Mesodermal cell (in vitro differentiated cells): ENCODE data around the gene GALNT14.

Source experiments
- H3K27ac ChIP-seq: 2 replicates; pipeline ENCODE4 v1.7.0; 2013; ENCODE audit warnings: mild to moderate bottlenecking, low read depth, low read length, moderate library complexity; ENCODE audit not compliant: severe bottlenecking
- H3K36me3 ChIP-seq: 2 replicates; pipeline ENCODE4 v1.7.1; 2013; ENCODE audit warnings: mild to moderate bottlenecking, low read length, moderate library complexity; ENCODE audit not compliant: control insufficient read depth, insufficient read depth
- H3K4me1 ChIP-seq: one replicate; pipeline ENCODE4 v1.7.1; 2013; ENCODE audit warnings: mild to moderate bottlenecking, low read length; ENCODE audit not compliant: insufficient read depth, control insufficient read depth, poor library complexity, severe bottlenecking
- H3K4me3 ChIP-seq: 2 replicates; pipeline ENCODE4 v1.7.0; 2013; ENCODE audit warnings: low read length, control low read depth, mild to moderate bottlenecking; ENCODE audit not compliant: insufficient read depth, poor library complexity, severe bottlenecking; ENCODE audit errors: extremely low read depth
- H3K9me3 ChIP-seq: 2 replicates; pipeline ENCODE4 v1.7.1; 2013; ENCODE audit warnings: mild to moderate bottlenecking, low read length, moderate library complexity; ENCODE audit not compliant: control insufficient read depth
- WGBS, 2 experiments: methylation state at CpG; one replicate each; pipeline ENCODE4 v1.1.5; 2013; ENCODE audit warnings: missing lambda C conversion rate in 2 of 2; ENCODE audit not compliant: insufficient coverage in 2 of 2; 5-methylcytosine and 5-hydroxymethylcytosine counted together

GALNT14 gene

GRCh38 chr2:31054842-31055388 lies 83.3 kb downstream of the GALNT14 start:
- H3K36me3 ChIP-seq: no peaks in the 10 kb centered on the region
- H3K4me3 ChIP-seq: no peak overlapping the region
- H3K4me1 ChIP-seq: no peaks in the 10 kb centered on the region
- WGBS, 2 experiments: 91 to 92% methylated on average over 5 to 7 of the region's 7 CpGs
- no peaks in the 10 kb centered on the region for H3K9me3 ChIP-seq
- no peak overlapping the region for H3K27ac ChIP-seq

- no peak overlapping the region for H3K4me3 ChIP-seq
- H3K36me3 ChIP-seq: no peaks in the 10 kb centered on the region
- H3K4me1 ChIP-seq: no peaks in the 10 kb centered on the region
- 84 to 87% methylated on average over 5 to 6 of the region's 6 CpGs for WGBS, 2 experiments
- no peak overlapping the region for H3K27ac ChIP-seq
- no peaks in the 10 kb centered on the region for H3K9me3 ChIP-seq
Observed at GRCh38 chr2:31053929-31054782, 84.1 kb downstream of the GALNT14 start.

DNA sequence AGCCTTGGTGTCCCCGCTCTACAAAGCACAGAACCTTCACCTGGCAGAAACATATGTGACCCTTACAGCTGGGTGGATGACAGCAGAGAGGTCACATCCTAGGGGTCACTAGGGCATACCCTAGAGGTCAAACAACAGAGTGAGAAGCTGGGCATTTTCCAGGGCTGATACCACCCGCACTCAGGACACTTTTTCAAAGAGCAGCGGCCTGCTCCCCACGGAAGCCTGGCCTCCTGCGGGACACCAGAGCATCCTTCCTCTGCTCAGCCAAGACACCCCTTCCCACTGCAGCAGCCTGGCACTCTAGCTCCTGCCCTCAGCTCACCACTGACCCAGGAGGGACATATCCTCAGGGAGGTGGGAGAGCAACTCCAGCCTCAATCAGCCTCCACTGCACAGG lies 86.0 kb downstream of the GALNT14 start:
- Histone ChIP-seq H3K9me3 (no peaks in the 10 kb centered on the region), H3K4me1 (no peaks in the 10 kb centered on the region), H3K36me3 (no peaks in the 10 kb centered on the region), H3K4me3 (no peak overlapping the region), H3K27ac (no peak overlapping the region)
- 94% methylated on average over 2 to 5 of the region's 5 CpGs for WGBS, 2 experiments

- no peak overlapping the region for H3K4me3 ChIP-seq
- H3K9me3 ChIP-seq: no peaks in the 10 kb centered on the region
- WGBS, 2 experiments: 87 to 95% methylated on average over 8 of the region's 9 CpGs
- no peaks in the 10 kb centered on the region for H3K36me3 ChIP-seq
- H3K4me1 ChIP-seq: no peaks in the 10 kb centered on the region
- no peak overlapping the region for H3K27ac ChIP-seq
Observed at GRCh38 chr2:31051258-31052140, 86.7 kb downstream of the GALNT14 start.

GRCh38 chr2:31049916-31050588 lies 88.2 kb downstream of the GALNT14 start:
- H3K27ac ChIP-seq: no peak overlapping the region
- WGBS, 2 experiments: 75 to 76% methylated on average over 10 to 13 of the region's 14 CpGs
- no peaks in the 10 kb centered on the region for H3K4me1 ChIP-seq
- no peak overlapping the region for H3K4me3 ChIP-seq
- no peaks in the 10 kb centered on the region for H3K36me3 ChIP-seq
- H3K9me3 ChIP-seq: no peaks in the 10 kb centered on the region

GRCh38 chr2:31049264-31049663 lies 89.0 kb downstream of the GALNT14 start:
- Histone ChIP-seq H3K27ac (no peak overlapping the region), H3K36me3 (no peaks in the 10 kb centered on the region), H3K4me1 (no peaks in the 10 kb centered on the region), H3K9me3 (no peaks in the 10 kb centered on the region), H3K4me3 (no peak overlapping the region)
- WGBS, 2 experiments: 73 to 88% methylated on average over 2 to 3 of the region's 3 CpGs

- H3K27ac ChIP-seq: no peak overlapping the region
- H3K36me3 ChIP-seq: no peaks in the 10 kb centered on the region
- no peaks in the 10 kb centered on the region for H3K4me1 ChIP-seq
- H3K4me3 ChIP-seq: no peak overlapping the region
- no peaks in the 10 kb centered on the region for H3K9me3 ChIP-seq
- 59 to 67% methylated on average over 4 to 5 of the region's 5 CpGs for WGBS, 2 experiments
Observed at GRCh38 chr2:31047599-31047998, 90.6 kb downstream of the GALNT14 start.

- H3K4me3 ChIP-seq: no peak overlapping the region
- no peak overlapping the region for H3K27ac ChIP-seq
- no peaks in the 10 kb centered on the region for H3K36me3 ChIP-seq
- no peaks in the 10 kb centered on the region for H3K4me1 ChIP-seq
- WGBS, 2 experiments: 64 to 83% methylated on average over 1 to 2 of the region's 4 CpGs
- peaks cover 6% of the 10 kb centered on the region for H3K9me3 ChIP-seq
Observed at GRCh38 chr2:31038385-31038784, 99.9 kb downstream of the GALNT14 start.

GRCh38 chr2:31037058-31037457 lies 101.2 kb downstream of the GALNT14 start:
- Histone ChIP-seq H3K4me1 (no peaks in the 10 kb centered on the region), H3K4me3 (no peak overlapping the region), H3K36me3 (no peaks in the 10 kb centered on the region), H3K27ac (no peak overlapping the region), H3K9me3 (peaks cover 6% of the 10 kb centered on the region)

DNA sequence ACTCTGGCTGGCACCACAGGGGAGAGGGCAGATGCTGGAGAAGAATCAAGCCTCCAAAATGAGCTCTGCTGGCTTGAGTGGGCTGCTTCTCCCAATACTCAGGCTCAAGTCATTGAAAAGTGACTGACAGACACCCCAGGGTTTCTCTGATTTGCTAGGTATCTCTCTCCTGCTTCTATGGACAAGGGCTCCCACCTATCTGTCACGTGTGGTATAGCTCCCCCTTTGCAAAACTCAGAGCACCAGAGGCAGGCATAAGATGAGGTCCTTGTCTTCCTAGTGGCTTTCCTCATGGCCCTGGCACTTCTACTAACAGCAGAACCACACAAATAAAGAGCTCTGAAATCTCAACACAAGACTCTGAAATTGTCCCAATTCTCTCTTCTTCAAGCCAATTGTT lies 105.2 kb downstream of the GALNT14 start:
- Histone ChIP-seq H3K4me3 (no peak overlapping the region), H3K9me3 (peaks cover 6% of the 10 kb centered on the region), H3K4me1 (no peaks in the 10 kb centered on the region), H3K36me3 (no peaks in the 10 kb centered on the region), H3K27ac (no peak overlapping the region)
- 17 to 42% methylated on average over 1 of the region's 1 CpG for WGBS, 2 experiments
